Endothelial cell of umbilical vein (primary cell): ENCODE data around the gene CEP120. TPM values are rescaled to one million over a fixed set of nuclear protein-coding genes. Genes with fewer than 3 reads are reported as not detected.
"Not testable (repeated sequence)": the region's sequence is repeated elsewhere in the genome, so short reads cannot be mapped to it uniquely, and the experiment has no call there.

ENCODE experiments used
- BruUV-seq: library from RNA; stranded (reverse); fragments of 400-500 nt; replicated peaks from 2 replicates; lab custom pipeline; 2021; lab: Mats Ljungman, UMichigan
- CTCF ChIA-PET: fragments of 300-600, 350-600 bp; sonication (Branson Sonifier 250); formaldehyde crosslinking; loops from one replicate; lab custom pipeline; 2021; ENCODE audit warnings: antibody characterized with exemption, inconsistent platforms; lab: Charles Lee
- POLR2A ChIA-PET: fragments of 300-600, 350-600 bp; sonication (Branson Sonifier 250); formaldehyde crosslinking; loops from one replicate; lab custom pipeline; 2021; ENCODE audit warnings: antibody characterized with exemption, inconsistent platforms; lab: Charles Lee
- DNase-seq: peaks from one replicate; pipeline ENCODE4 v3.0.0-alpha.2; 2011; ENCODE audit warnings: low read depth, low spot score
- FAIRE-seq: peaks from 2 replicates; lab custom pipeline; 2011; peaks lifted over from hg19 to GRCh38; lab: Jason Lieb, UNC
- H2AFZ ChIP-seq: 2 replicates; pipeline ENCODE4 v1.6.0; 2012; ENCODE audit warnings: low read depth, low read length, control low read depth, inconsistent platforms
- H3K27ac ChIP-seq: 2 replicates; pipeline ENCODE4 v1.5.1; 2011; ENCODE audit warnings: low read depth, mild to moderate bottlenecking, control low read depth, low read length, moderate library complexity; ENCODE audit not compliant: insufficient read depth
- H3K27me3 ChIP-seq, 2 experiments: 2 replicates each; pipeline versions ENCODE4 v1.6.0 to v1.6.1; 2011; ENCODE audit warnings: low read length in 2 of 2, mixed read lengths in 1 of 2; ENCODE audit not compliant: control insufficient read depth in 2 of 2, insufficient read depth in 2 of 2
- H3K36me3 ChIP-seq, 2 experiments: 2 replicates in 1 of 2; 3 replicates in 1 of 2; pipeline ENCODE4 v1.5.1; 2011; ENCODE audit warnings: low read length in 2 of 2, mild to moderate bottlenecking in 1 of 2, moderate library complexity in 1 of 2; ENCODE audit not compliant: control insufficient read depth in 2 of 2, insufficient read depth in 2 of 2; ENCODE audit errors: extremely low read depth in 1 of 2
- H3K4me1 ChIP-seq: 3 replicates; pipeline ENCODE4 v1.5.1; 2011; ENCODE audit warnings: mild to moderate bottlenecking, low read length; ENCODE audit not compliant: control insufficient read depth, insufficient read depth; ENCODE audit errors: extremely low read depth
- H3K4me2 ChIP-seq: 2 replicates; pipeline ENCODE4 v1.6.1; 2011; ENCODE audit warnings: low read length, control low read depth, mixed read lengths; ENCODE audit not compliant: insufficient read depth
- H3K4me3 ChIP-seq, 3 experiments: fragments of 200-600 bp in 1 of 3; sonication (generic), shearing (Covaris generic) in 1 of 3; replicated peaks in 1 of 3; 2 replicates each; pipeline ENCODE4 v1.5.1; 2011 to 2016; ENCODE audit warnings: control low read depth in 3 of 3, low read length in 3 of 3, mild to moderate bottlenecking in 2 of 3, inconsistent platforms in 1 of 3, low read depth in 1 of 3, moderate library complexity in 1 of 3; ENCODE audit not compliant: insufficient read depth in 1 of 3
- H3K79me2 ChIP-seq: 2 replicates; pipeline ENCODE4 v1.6.0; 2012; ENCODE audit warnings: low read length, inconsistent platforms; ENCODE audit not compliant: control insufficient read depth, insufficient read depth
- H3K9ac ChIP-seq: replicated peaks from 2 replicates; pipeline ENCODE3; 2011; ENCODE audit warnings: low read length, control low read depth; ENCODE audit not compliant: insufficient read depth; ENCODE audit errors: extremely low read depth
- H3K9me1 ChIP-seq: replicated peaks from 3 replicates; pipeline ENCODE4 v1.6.0; 2011; ENCODE audit warnings: mild to moderate bottlenecking, low read length; ENCODE audit not compliant: control insufficient read depth, insufficient read depth; ENCODE audit errors: extremely low read depth
- H3K9me3 ChIP-seq: replicated peaks from 2 replicates; pipeline ENCODE4 v1.5.1; 2012; ENCODE audit warnings: low read length, inconsistent platforms; ENCODE audit not compliant: control insufficient read depth, insufficient read depth
- H4K20me1 ChIP-seq: replicated peaks from 2 replicates; pipeline ENCODE3; 2011; ENCODE audit warnings: mild to moderate bottlenecking, low read length; ENCODE audit not compliant: control insufficient read depth, insufficient read depth; ENCODE audit errors: extremely low read depth
- EZH2 ChIP-seq: IDR thresholded peaks from 2 replicates; pipeline ENCODE4 v1.6.1; 2012; ENCODE audit warnings: borderline replicate concordance, low read depth, mild to moderate bottlenecking, moderate library complexity, low read length, inconsistent platforms; ENCODE audit not compliant: severe bottlenecking
- JUN ChIP-seq: IDR thresholded peaks from 2 replicates; pipeline ENCODE4 v1.6.1; 2011; ENCODE audit warnings: borderline replicate concordance, low read depth; ENCODE audit not compliant: insufficient read length, insufficient read depth
- dilution Hi-C: fragments of 300-500 bp; cut with MboI; formaldehyde crosslinking; loops from one replicate; pipeline ENCODE4 v1.15.0; 2019; ENCODE audit warnings: low sequenced_read_pairs; ENCODE audit not compliant: extremely low pct_ligation_motif_present
- intact Hi-C: fragments of 100-400 bp; cut with micrococcal nuclease; formaldehyde crosslinking; loops from one replicate; pipeline ENCODE4 v1.10.0; 2022
- polyA plus RNA-seq, 4 experiments: library from polyadenylated mRNA; depleted of rRNA in 3 of 4; stranded (reverse) in 3 of 4; unstranded in 1 of 4; fragments of >200 nt; gene quantifications; 2 replicates each; pipeline versions ENCODE4 v1.2.1 to v1.2.3, GENCODE V29; 2011 to 2012; ENCODE audit warnings: missing spikeins in 1 of 4
- total RNA-seq: library from RNA; stranded (reverse); gene quantifications from 2 replicates; pipeline ENCODE4 v1.2.3, GENCODE V29; 2021
- TF ChIP-seq, protein P1 (sequence below): IDR thresholded peaks from 2 replicates; pipeline ENCODE4 v1.6.1; 2011; ENCODE audit not compliant: insufficient read depth, insufficient read length

The CEP120 gene
- total and polyA plus RNA-seq, 2 donors (not counting 3 experiments of a cell fraction or from before 2014, with no cell fraction given) = 6.6 to 18.8 TPM

DNA sequence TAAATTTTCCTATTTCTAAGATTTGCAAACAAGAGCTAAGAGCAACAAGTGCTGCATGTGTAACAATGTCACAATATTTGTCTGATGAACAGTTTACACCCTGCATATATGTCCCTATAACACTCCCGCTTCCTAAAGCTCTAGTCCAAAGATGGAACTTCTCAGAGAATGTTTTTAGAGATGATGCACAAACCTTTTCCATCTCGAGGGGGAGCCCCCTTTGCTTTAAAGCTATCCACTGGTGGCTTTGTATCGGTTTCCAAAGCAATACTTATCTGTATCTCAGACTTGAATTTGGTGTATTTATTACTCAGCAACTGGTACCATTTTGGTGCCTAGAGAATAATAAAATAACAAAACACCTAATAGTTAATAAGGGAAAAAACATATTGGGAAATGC lies 11.0 kb downstream of the CEP120 start:
- Histone ChIP-seq H3K79me2 (no peaks in the 10 kb centered on the region), H3K4me1 (no peaks in the 10 kb centered on the region), H4K20me1 (no peaks in the 10 kb centered on the region), H2AFZ (no peak overlapping the region), H3K27ac (no peak overlapping the region), H3K9me1 (no peaks in the 10 kb centered on the region), H3K9me3 (no peaks in the 10 kb centered on the region), H3K36me3 (no peaks in the 10 kb centered on the region), H3K4me3 (no peak overlapping the region), H3K27me3 (no peaks in the 10 kb centered on the region), H3K4me2 (no peak overlapping the region), H3K9ac (no peak overlapping the region)
- FAIRE-seq = no peak
- no TSS peak for BruUV-seq
- dilution Hi-C loops = no loop called here
- TF ChIP-seq, protein P1, sequence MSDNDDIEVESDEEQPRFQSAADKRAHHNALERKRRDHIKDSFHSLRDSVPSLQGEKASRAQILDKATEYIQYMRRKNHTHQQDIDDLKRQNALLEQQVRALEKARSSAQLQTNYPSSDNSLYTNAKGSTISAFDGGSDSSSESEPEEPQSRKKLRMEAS = no peak
- TF ChIP-seq JUN (no peak), EZH2 (no peak)
- no peak for DNase-seq
- intact Hi-C loops = no loop called here
- POLR2A ChIA-PET = no interaction called here
- CTCF ChIA-PET = interaction anchor here (0.6 kb wide), 1 partner anchor 199 kb away, joined by 3 read pairs; no protein-coding TSS in a partner anchor

DNA sequence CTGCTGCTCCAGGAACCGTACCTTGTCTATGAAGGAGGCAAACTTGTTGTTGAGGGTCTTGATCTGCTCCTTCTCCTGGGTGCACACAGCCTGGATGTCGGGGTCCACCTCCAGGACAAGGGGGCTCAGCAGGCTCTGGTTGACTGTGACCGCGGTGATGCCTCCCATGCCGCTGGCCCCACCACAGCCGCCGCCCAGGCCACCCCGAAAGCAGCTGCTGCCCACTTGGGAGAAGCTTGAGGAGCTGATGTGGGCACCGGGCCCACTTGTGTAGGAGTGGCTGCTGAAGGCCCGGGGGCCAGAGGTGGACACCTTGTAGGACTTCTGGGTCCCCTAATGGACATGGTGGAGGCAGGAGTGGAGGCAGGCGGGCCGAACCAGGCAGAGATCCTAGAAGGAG lies 21.2 kb downstream of the CEP120 start:
- H3K27me3 ChIP-seq, H3K79me2 ChIP-seq, H3K4me3 ChIP-seq, DNase-seq, H3K9me3 ChIP-seq, H3K9ac ChIP-seq, dilution Hi-C loops, BruUV-seq, H2AFZ ChIP-seq, FAIRE-seq, H3K4me1 ChIP-seq, H3K36me3 ChIP-seq, H3K9me1 ChIP-seq, H4K20me1 ChIP-seq, H3K4me2 ChIP-seq, POLR2A ChIA-PET, H3K27ac ChIP-seq, intact Hi-C loops: not testable (repeated sequence)
- CTCF ChIA-PET = interaction anchor here (1.0 kb wide), 1 partner anchor 10 kb away, joined by 3 read pairs; no protein-coding TSS in a partner anchor
